ENCODE results near the gene POLRMT.

- TF ChIP-seq, protein P1, sequence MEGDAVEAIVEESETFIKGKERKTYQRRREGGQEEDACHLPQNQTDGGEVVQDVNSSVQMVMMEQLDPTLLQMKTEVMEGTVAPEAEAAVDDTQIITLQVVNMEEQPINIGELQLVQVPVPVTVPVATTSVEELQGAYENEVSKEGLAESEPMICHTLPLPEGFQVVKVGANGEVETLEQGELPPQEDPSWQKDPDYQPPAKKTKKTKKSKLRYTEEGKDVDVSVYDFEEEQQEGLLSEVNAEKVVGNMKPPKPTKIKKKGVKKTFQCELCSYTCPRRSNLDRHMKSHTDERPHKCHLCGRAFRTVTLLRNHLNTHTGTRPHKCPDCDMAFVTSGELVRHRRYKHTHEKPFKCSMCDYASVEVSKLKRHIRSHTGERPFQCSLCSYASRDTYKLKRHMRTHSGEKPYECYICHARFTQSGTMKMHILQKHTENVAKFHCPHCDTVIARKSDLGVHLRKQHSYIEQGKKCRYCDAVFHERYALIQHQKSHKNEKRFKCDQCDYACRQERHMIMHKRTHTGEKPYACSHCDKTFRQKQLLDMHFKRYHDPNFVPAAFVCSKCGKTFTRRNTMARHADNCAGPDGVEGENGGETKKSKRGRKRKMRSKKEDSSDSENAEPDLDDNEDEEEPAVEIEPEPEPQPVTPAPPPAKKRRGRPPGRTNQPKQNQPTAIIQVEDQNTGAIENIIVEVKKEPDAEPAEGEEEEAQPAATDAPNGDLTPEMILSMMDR (optimal IDR thresholded peaks at IDR 0.05 in 1 of 3, IDR thresholded peaks at IDR 0.05 in 1 of 3, conservative IDR thresholded peaks at IDR 0.05 in 1 of 3; ENCODE audit: extremely low read depth in 1 of 3, insufficient read depth in 2 of 3, low read length in 3 of 3) = no peak
- no peak for TF ChIP-seq EZH2 (IDR thresholded peaks at IDR 0.05; ENCODE audit: low read length)
Observed at GRCh38 chr19:677601-678436, 44.5 kb upstream of the POLRMT start.
